ACC112 (cell line): ENCODE measurements around the gene PDZD7.
A peak's percentile ranks its signal among the peaks of the same experiment; 100 is the strongest.

Experiments used
- H2AFZ ChIP-seq: fragments of 200-600 bp; sonication (generic); one replicate; pipeline ENCODE4 v1.6.0; 2017; ENCODE audit warnings: antibody characterized with exemption, low read length; ENCODE audit not compliant: unreplicated experiment
- H3K27ac ChIP-seq: fragments of 200-600 bp; sonication (generic); 2 replicates; pipeline ENCODE4 v1.5.1; 2014; ENCODE audit warnings: low read depth, mild to moderate bottlenecking, antibody characterized with exemption, low read length, moderate library complexity
- H3K27me3 ChIP-seq: fragments of 200-600 bp; sonication (generic); 2 replicates; pipeline ENCODE4 v1.6.1; 2014; ENCODE audit warnings: mild to moderate bottlenecking, antibody characterized with exemption, low read length, moderate library complexity, mixed read lengths; ENCODE audit not compliant: insufficient read depth
- H3K36me3 ChIP-seq: fragments of 200-600 bp; sonication (generic); 2 replicates; pipeline ENCODE4 v1.6.1; 2016; ENCODE audit warnings: mild to moderate bottlenecking, antibody characterized with exemption, low read length, moderate library complexity, mixed read lengths; ENCODE audit not compliant: insufficient read depth
- H3K4me1 ChIP-seq: fragments of 200-600 bp; sonication (generic); one replicate; pipeline ENCODE4 v1.6.1; 2016; ENCODE audit warnings: low read length, mixed read lengths; ENCODE audit not compliant: insufficient read depth, unreplicated experiment, control insufficient read depth
- H3K4me3 ChIP-seq: fragments of 200-600 bp; sonication (generic); 2 replicates; pipeline ENCODE4 v1.5.1; 2014; ENCODE audit warnings: mild to moderate bottlenecking, low read depth, low read length
- H3K79me2 ChIP-seq: fragments of 200-600 bp; sonication (generic); one replicate; pipeline ENCODE4 v1.6.0; 2016; ENCODE audit warnings: low read length; ENCODE audit not compliant: control insufficient read depth, unreplicated experiment, insufficient read depth

Gene PDZD7

GRCh38 chr10:100972904-100973535 is 57.9 kb downstream of the PDZD7 start:
- no peaks in the 10 kb centered on the region for H3K36me3 ChIP-seq
- H3K27ac ChIP-seq = no peak overlapping the region
- H2AFZ ChIP-seq = no peak overlapping the region
- no peaks in the 10 kb centered on the region for H3K79me2 ChIP-seq
- H3K4me3 ChIP-seq = no peak overlapping the region
- peaks cover 3% of the 10 kb centered on the region for H3K4me1 ChIP-seq
- H3K27me3 ChIP-seq = no peaks in the 10 kb centered on the region

- Histone ChIP-seq H3K4me1 (peaks cover 3% of the 10 kb centered on the region), H3K79me2 (no peaks in the 10 kb centered on the region), H2AFZ (no peak overlapping the region), H3K27ac (no peak overlapping the region), H3K36me3 (no peaks in the 10 kb centered on the region), H3K4me3 (no peak overlapping the region), H3K27me3 (no peaks in the 10 kb centered on the region)
Measured at GRCh38 chr10:100972115-100972903, 58.6 kb downstream of the PDZD7 start.

DNA sequence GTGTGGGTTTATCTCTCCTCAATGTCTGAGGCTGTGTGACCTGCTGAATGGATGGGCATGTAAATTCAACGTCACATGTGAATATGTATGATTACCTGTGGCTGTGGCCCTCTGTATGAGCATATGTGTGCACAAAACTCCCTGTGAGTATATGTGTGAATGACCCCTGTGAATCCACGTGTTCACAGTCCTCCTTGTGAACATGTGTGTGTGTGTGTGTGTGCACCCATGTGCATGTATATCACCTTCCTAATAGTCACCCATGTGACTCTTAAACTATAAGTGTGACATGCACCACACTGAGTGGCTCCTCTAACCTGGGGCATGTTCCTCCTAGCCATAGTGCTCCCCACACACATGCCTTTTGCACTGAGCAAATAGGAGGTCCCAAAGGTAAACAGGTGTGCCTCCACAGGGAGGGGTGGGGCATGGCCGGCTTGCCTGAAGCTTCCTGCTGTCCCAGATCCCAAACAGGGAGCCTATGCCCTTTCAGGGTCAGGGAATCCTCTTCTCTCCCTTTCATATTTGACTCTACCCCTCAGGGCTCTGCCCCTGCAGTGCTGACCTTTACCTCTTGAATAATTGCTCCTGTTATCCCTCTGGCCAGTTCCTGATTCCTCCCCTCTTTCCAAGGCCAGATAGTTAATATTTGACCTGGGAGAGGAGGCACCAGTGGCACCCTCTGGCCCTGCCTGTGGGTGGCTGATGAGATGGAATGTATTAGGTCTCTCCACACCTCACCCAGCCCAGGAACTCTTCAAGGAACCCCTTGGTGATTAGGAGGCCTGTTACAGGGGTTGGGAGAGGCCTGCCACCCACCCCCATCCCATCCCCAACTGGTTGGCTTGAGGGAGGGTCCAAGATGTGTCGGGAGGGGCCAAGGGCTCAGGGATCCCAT is 59.8 kb downstream of the PDZD7 start:
- Histone ChIP-seq H3K36me3 (no peaks in the 10 kb centered on the region), H3K4me3 (no peak overlapping the region), H3K4me1 (peaks cover 3% of the 10 kb centered on the region), H3K27me3 (no peaks in the 10 kb centered on the region), H3K79me2 (no peaks in the 10 kb centered on the region), H2AFZ (no peak overlapping the region), H3K27ac (no peak overlapping the region)

GRCh38 chr10:100970076-100970913 is 60.6 kb downstream of the PDZD7 start:
- no peak overlapping the region for H3K27ac ChIP-seq
- no peak overlapping the region for H2AFZ ChIP-seq
- peaks cover 2% of the 10 kb centered on the region; the same call in 1 of the 2 replicates for H3K36me3 ChIP-seq
- peak overlapping the region; percentile 75 for H3K4me3 ChIP-seq
- peaks cover 3% of the 10 kb centered on the region for H3K4me1 ChIP-seq
- H3K27me3 ChIP-seq = no peaks in the 10 kb centered on the region
- H3K79me2 ChIP-seq = no peaks in the 10 kb centered on the region

GRCh38 chr10:100969187-100970075 is 61.5 kb downstream of the PDZD7 start, which contains the start of gene SEMA4G:
Gene SEMA4G (plus strand): TSS chr10:100969504. CDS start chr10:100972913, 3,409 bp downstream.
- Histone ChIP-seq H3K36me3 (peaks cover 3% of the 10 kb centered on the region; the same call in 1 of the 2 replicates), H3K4me1 (peaks cover 3% of the 10 kb centered on the region), H3K27me3 (no peaks in the 10 kb centered on the region), H3K27ac (no peak within 1 kb of the TSS), H2AFZ (peak within 1 kb of the TSS; percentile 86), H3K4me3 (peak within 1 kb of the TSS; percentile 75), H3K79me2 (no peaks in the 10 kb centered on the region)

DNA sequence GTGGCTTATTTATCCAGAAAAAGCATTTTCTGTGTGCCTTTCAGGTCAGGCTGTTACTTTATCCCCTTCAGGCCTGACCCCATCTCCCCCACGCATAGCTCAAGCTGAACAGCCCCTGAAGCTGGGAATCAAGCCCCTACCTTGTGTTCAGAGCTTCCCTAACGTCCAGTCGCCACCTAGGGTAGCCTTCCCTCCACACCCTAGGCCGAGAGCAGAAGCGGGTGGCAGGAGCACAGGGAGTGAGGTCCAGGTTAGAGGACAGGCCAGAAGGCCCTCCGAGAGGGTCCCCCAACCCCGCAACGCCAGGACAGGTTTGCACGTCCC is 62.1 kb downstream of the PDZD7 start:
- H3K27ac ChIP-seq = no peak overlapping the region
- H3K36me3 ChIP-seq = peaks cover 3% of the 10 kb centered on the region; the same call in 1 of the 2 replicates
- H3K4me3 ChIP-seq = peak overlapping the region; percentile 75
- H3K4me1 ChIP-seq = peaks cover 3% of the 10 kb centered on the region
- H2AFZ ChIP-seq = no peak overlapping the region
- no peaks in the 10 kb centered on the region for H3K79me2 ChIP-seq
- no peaks in the 10 kb centered on the region for H3K27me3 ChIP-seq

GRCh38 chr10:100968062-100968736 is 62.7 kb downstream of the PDZD7 start:
- no peak overlapping the region for H3K27ac ChIP-seq
- peaks cover 6% of the 10 kb centered on the region for H3K36me3 ChIP-seq
- H2AFZ ChIP-seq = no peak overlapping the region
- no peaks in the 10 kb centered on the region for H3K27me3 ChIP-seq
- H3K4me3 ChIP-seq = no peak overlapping the region
- peaks cover 3% of the 10 kb centered on the region for H3K4me1 ChIP-seq
- no peaks in the 10 kb centered on the region for H3K79me2 ChIP-seq

- Histone ChIP-seq H2AFZ (no peak overlapping the region), H3K4me3 (no peak overlapping the region), H3K79me2 (no peaks in the 10 kb centered on the region), H3K36me3 (peaks cover 13% of the 10 kb centered on the region), H3K27me3 (no peaks in the 10 kb centered on the region), H3K27ac (no peak overlapping the region), H3K4me1 (peaks cover 3% of the 10 kb centered on the region)
Measured at GRCh38 chr10:100967332-100967731, 63.6 kb downstream of the PDZD7 start.

DNA sequence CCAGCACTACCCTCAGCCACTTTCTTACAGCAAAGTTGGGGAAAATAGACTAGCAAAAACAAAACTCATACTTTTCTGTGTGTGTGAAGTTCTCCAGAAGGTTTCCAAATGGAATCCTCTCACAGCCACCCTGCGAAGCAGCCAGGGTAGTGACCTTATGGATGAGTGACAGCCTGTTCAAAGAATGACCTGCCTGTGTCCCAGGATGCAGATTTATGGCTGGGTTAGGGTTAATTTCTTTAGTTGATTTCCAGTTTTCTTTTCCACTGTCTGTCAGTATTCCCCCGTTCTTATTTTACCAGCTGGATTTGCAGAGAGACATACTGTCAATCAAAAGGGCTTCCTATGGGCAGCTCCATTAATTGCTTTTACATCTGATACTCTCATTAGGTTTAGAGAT is 64.0 kb downstream of the PDZD7 start:
- Histone ChIP-seq H3K36me3 (peaks cover 18% of the 10 kb centered on the region), H3K79me2 (no peaks in the 10 kb centered on the region), H3K27ac (no peak overlapping the region), H3K27me3 (no peaks in the 10 kb centered on the region), H3K4me1 (peaks cover 3% of the 10 kb centered on the region), H2AFZ (no peak overlapping the region), H3K4me3 (no peak overlapping the region)
